SK-N-MC (cell line): ENCODE measurements around the gene PTH2R.
"Not testable (repeated sequence)": the region's sequence is repeated elsewhere in the genome, so short reads cannot be mapped to it uniquely, and the experiment has no call there.

ENCODE experiments used
- EZH2 ChIP-seq: fragments of 200-600 bp; sonication (generic); IDR thresholded peaks from one replicate; pipeline ENCODE4 v1.6.1; 2017; ENCODE audit warnings: antibody characterized with exemption
- POLR2AphosphoS5 ChIP-seq: IDR thresholded peaks from 2 replicates; pipeline ENCODE4 v1.6.1; 2012; ENCODE audit warnings: mild to moderate bottlenecking, low read depth, low read length, borderline replicate concordance

GRCh38 chr2:208481945-208482344 lies 75.4 kb downstream of the PTH2R start:
- TF ChIP-seq EZH2, POLR2AphosphoS5: not testable (repeated sequence)
